Astrocyte of the cerebellum (primary cell): ENCODE data around the gene MAP2K1.
"Not testable (repeated sequence)": the region's sequence is repeated elsewhere in the genome, so short reads cannot be mapped to it uniquely, and the experiment has no call there.

Experiments used
- DNase-seq: peaks from one replicate; pipeline ENCODE4 v3.0.0-alpha.2; 2011; ENCODE audit warnings: low read depth
- H3K4me3 ChIP-seq: 2 replicates; pipeline ENCODE4 v1.5.1; 2011; ENCODE audit warnings: mild to moderate bottlenecking, low read depth, low read length, moderate library complexity
- in situ Hi-C: cut with HindIII; loops from 2 replicates; pipeline ENCODE4 v1.10.0; 2017; ENCODE audit warnings: low sequenced_read_pairs
- TF ChIP-seq, protein P1 (sequence below): IDR thresholded peaks from 2 replicates; pipeline ENCODE4 v1.5.1; 2012; ENCODE audit warnings: low read length, low read depth, moderate library complexity, mild to moderate bottlenecking; ENCODE audit errors: missing control alignments

The MAP2K1 gene

DNA sequence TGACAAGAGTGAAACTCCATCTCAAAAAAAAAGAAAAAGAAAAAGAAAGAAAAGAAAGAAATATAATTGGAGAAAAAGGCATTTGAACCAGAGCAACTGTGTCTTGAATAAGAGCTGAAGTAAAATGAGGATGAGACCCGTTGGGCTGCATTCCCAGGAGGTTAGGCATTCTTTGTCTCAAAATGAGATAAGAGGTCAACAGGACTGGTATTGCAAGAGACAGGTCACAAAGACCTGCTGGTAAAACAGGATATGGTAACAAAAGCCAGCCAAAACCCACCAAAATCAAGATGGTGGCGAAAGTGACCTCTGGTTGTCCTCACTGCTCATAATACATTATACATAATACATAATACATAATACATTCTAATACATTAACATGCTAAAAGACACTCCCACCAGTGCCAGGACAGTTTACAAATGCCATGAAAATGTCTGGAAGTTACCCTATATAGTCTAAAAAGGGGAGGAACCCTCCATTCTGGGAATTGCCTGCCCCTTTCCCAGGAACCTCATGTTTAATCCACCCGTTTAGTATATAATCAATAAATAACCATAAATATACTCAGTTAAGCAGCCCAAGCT, 21.7 kb upstream of the MAP2K1 start:
- H3K4me3 ChIP-seq = no peak overlapping the region
- DNase-seq = no peak
- TF ChIP-seq, protein P1, sequence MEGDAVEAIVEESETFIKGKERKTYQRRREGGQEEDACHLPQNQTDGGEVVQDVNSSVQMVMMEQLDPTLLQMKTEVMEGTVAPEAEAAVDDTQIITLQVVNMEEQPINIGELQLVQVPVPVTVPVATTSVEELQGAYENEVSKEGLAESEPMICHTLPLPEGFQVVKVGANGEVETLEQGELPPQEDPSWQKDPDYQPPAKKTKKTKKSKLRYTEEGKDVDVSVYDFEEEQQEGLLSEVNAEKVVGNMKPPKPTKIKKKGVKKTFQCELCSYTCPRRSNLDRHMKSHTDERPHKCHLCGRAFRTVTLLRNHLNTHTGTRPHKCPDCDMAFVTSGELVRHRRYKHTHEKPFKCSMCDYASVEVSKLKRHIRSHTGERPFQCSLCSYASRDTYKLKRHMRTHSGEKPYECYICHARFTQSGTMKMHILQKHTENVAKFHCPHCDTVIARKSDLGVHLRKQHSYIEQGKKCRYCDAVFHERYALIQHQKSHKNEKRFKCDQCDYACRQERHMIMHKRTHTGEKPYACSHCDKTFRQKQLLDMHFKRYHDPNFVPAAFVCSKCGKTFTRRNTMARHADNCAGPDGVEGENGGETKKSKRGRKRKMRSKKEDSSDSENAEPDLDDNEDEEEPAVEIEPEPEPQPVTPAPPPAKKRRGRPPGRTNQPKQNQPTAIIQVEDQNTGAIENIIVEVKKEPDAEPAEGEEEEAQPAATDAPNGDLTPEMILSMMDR = no peak
- in situ Hi-C loops = no loop called here

DNA sequence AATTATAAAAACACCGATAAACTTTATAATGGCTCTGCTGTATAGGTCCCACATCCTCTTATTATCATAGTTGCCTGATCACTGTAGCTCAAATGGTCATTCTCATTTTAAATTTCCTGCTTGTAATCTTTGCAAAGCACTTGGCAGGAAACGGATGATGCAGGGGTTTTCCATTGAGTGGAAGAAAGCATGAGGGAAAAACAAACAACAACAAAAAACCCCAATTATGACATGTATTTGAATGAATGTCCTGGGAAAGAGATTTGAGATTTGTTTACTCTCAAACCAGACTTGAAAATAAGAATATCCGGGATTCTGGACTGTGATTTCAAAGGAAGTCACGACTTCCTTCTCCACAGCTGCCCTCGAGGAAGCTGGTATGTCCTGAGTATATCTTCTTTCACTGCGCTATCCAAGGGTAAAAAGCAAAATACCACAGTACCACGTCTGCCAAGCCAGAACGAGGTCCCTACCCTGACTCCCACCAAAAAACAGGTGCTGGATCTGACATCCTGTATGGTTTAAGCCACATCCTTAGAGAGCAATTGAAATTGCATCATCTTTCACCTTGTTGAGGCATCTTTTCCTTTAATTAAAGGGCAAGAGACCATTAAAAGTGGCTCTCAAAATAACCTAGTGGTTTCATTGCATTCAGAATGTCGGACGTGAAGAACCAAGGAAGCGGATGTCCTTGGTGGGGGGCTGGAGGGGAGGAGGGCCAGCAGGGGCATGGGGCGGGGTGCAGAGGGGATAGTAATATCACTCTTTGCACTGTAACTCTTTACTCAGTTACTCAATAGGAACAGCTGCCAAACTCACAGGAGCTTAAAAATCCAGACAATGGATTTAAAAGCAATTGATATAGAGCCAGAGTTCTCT, 16.7 kb upstream of the MAP2K1 start:
- no peak for DNase-seq
- TF ChIP-seq, protein P1 = no peak
- in situ Hi-C loops = no loop called here
- no peak overlapping the region for H3K4me3 ChIP-seq

DNA sequence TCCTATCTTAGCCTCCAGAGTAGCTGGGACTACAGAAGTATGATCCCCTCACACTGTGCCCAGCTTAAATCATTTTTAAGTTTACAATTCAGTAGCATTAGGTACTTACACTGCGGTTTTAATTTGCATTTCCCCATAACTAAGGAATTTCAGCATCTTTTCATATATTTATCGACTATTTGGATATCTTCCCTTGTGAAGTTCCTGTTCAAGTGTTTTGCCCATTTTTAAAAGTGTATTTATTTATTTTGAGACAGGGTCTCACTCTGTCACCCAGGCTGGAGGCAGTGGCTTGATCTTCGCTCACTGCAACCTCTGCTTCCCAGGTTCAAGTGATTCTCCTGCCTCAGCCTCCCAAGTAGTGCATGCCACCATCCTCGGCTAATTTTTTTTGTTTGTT, 12.5 kb upstream of the MAP2K1 start:
- in situ Hi-C loops = no loop called here
- DNase-seq = no peak
- H3K4me3 ChIP-seq = no peak overlapping the region
- TF ChIP-seq, protein P1 = no peak

DNA sequence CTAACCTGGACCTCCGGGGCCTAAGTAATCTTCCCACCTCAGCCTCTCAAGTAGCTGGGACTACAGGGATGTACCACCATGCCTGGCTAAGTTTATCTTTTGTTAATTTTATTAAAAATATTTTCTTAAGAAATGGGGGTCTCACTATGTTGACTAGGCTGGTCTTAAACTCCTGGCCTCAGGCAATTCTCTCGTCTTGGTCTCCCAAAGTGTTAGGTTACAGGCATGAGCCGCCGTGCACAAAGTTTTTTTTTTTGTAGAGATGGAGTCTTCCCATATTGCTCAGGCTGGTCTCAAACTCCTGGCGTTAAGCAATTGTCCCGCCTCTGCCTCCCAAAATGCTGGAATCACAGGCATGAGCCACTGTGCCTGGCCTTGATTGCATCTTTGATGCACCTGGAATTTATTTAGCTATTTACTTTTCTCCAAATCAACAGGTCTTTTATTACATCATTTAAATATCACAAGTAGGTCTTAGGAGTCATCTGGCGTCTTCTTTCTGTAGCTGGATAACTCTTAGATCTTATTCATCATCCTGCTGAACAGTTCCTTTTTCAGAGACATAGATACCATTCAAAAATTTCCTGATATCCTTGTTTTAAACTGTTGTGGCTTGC, 7.8 kb upstream of the MAP2K1 start:
- in situ Hi-C loops = no loop called here
- TF ChIP-seq, protein P1 = no peak
- no peak for DNase-seq
- no peak overlapping the region for H3K4me3 ChIP-seq

DNA sequence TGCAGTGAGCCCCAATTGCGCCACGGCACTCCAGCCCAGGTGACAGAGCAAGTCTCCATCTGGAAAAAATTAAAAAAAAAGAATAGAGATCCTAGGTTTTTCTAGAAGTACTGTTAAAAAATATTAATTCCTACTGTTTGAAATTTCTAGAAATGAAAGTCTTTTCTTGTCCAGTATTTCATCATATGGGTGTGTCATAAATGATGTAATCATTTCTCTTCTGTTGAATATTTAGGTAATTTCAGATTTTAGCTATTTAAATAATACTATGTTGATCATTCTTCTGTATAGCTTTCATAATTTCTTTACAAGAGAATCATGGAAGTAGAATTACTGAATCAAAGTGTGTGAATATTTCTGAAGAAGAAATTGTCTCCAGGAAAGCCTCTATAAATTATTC, 5.3 kb upstream of the MAP2K1 start:
- H3K4me3 ChIP-seq, DNase-seq, in situ Hi-C loops: not testable (repeated sequence)

DNA sequence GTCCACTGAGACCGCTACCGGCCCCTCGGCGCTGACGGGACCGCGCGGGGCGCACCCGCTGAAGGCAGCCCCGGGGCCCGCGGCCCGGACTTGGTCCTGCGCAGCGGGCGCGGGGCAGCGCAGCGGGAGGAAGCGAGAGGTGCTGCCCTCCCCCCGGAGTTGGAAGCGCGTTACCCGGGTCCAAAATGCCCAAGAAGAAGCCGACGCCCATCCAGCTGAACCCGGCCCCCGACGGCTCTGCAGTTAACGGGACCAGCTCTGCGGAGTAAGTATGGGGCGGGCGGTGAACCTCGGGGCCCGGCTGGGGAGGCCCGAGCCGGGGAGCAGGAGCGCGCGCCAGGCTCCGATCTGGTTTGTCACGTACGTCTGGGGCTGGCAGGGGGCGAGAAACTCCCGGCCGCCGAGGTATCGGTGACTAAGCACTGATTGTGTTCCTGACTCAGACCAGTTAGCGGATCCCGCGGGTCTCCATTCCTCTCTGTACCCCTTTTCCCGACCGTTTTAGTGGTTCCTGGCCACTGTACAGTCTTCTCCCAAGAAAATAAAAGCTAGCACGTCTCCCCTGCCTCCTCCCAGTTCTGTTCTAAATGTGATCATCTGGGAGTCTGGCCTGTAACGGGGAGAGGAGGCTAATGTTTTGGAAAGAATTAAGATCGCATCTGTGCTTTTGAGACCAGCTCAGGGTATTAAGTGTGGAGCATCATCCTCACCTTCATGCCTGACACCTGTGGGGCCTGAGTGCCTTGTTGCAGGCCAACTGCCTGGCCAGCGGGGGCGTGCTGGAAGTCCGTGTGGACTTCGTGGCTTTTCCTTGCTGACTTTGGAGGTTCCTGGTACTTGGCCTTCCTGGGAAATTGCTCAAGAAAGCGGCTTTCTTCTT, 691 bp downstream of the MAP2K1 start:
- peak overlapping the region; percentile 85 for H3K4me3 ChIP-seq
- no peak for DNase-seq
- TF ChIP-seq, protein P1 = peak; percentile 58
- in situ Hi-C loops = no loop called here
